WERI-Rb-1 (cell line): ENCODE data around the gene PSMB7.

Source experiments
- DNase-seq: peaks from one replicate; pipeline ENCODE4 v3.0.0-alpha.2; 2020
- H3K27ac ChIP-seq: fragments of 250-450 bp; sonication (Bioruptor Pico); 2 replicates; pipeline ENCODE4 v1.5.1; 2020; ENCODE audit warnings: mild to moderate bottlenecking, moderate library complexity
- H3K27me3 ChIP-seq: fragments of 250-450 bp; sonication (Bioruptor Pico); 2 replicates; pipeline ENCODE4 v1.5.1; 2021; ENCODE audit warnings: mild to moderate bottlenecking, low read depth, moderate library complexity; ENCODE audit not compliant: insufficient read depth, severe bottlenecking
- H3K36me3 ChIP-seq: fragments of 250-450 bp; sonication (Bioruptor Pico); 2 replicates; pipeline ENCODE4 v1.5.1; 2020; ENCODE audit warnings: mild to moderate bottlenecking, moderate library complexity
- H3K4me3 ChIP-seq: 2 replicates; pipeline ENCODE4 v1.5.1; 2011; ENCODE audit warnings: low read depth, mild to moderate bottlenecking, control low read depth, low read length
- H3K9me3 ChIP-seq: fragments of 250-450 bp; sonication (Bioruptor Pico); 2 replicates; pipeline ENCODE4 v1.5.1; 2021; ENCODE audit warnings: mild to moderate bottlenecking, moderate library complexity; ENCODE audit not compliant: severe bottlenecking
- CTCF ChIP-seq: IDR thresholded peaks from 2 replicates; pipeline ENCODE4 v1.5.1; 2011; ENCODE audit warnings: low read depth, mild to moderate bottlenecking, control low read depth, inconsistent platforms, low read length

The PSMB7 gene

GRCh38 chr9:124448019-124448418 lies 32.8 kb upstream of the PSMB7 start:
- no peak for TF ChIP-seq CTCF

GRCh38 chr9:124447297-124447661 lies 32.0 kb upstream of the PSMB7 start:
- H3K27ac ChIP-seq, result no peak overlapping the region
- TF ChIP-seq CTCF, result no peak

More at GRCh38 chr9:124448019-124448418, 32.8 kb upstream of the PSMB7 start:
- Histone ChIP-seq H3K9me3 (no peaks in the 10 kb centered on the region), H3K27me3 (no peaks in the 10 kb centered on the region), H3K36me3 (no peaks in the 10 kb centered on the region), H3K4me3 (no peak overlapping the region), H3K27ac (no peak overlapping the region)
- no peak for DNase-seq

GRCh38 chr9:124444166-124444565 lies 28.9 kb upstream of the PSMB7 start:
- DNase-seq, result no peak
- Histone ChIP-seq H3K27me3 (no peaks in the 10 kb centered on the region), H3K36me3 (no peaks in the 10 kb centered on the region), H3K27ac (no peak overlapping the region), H3K4me3 (no peak overlapping the region), H3K9me3 (peaks cover 4% of the 10 kb centered on the region)
- no peak for TF ChIP-seq CTCF

More at GRCh38 chr9:124447297-124447661, 32.0 kb upstream of the PSMB7 start:
- Histone ChIP-seq H3K4me3 (no peak overlapping the region), H3K36me3 (no peaks in the 10 kb centered on the region), H3K27me3 (no peaks in the 10 kb centered on the region), H3K9me3 (no peaks in the 10 kb centered on the region)
- no peak for DNase-seq

GRCh38 chr9:124443625-124444024 lies 28.4 kb upstream of the PSMB7 start:
- DNase-seq, result no peak
- H3K36me3 ChIP-seq, result no peaks in the 10 kb centered on the region
- no peak for TF ChIP-seq CTCF
- H3K9me3 ChIP-seq, result peaks cover 4% of the 10 kb centered on the region
- no peak overlapping the region for H3K4me3 ChIP-seq
- no peak overlapping the region for H3K27ac ChIP-seq
- no peaks in the 10 kb centered on the region for H3K27me3 ChIP-seq

GRCh38 chr9:124442826-124443225 lies 27.6 kb upstream of the PSMB7 start:
- Histone ChIP-seq H3K27me3 (no peaks in the 10 kb centered on the region), H3K9me3 (peaks cover 4% of the 10 kb centered on the region), H3K4me3 (no peak overlapping the region), H3K36me3 (no peaks in the 10 kb centered on the region), H3K27ac (no peak overlapping the region)
- DNase-seq, result no peak
- TF ChIP-seq CTCF, result no peak

GRCh38 chr9:124442379-124442778 lies 27.1 kb upstream of the PSMB7 start:
- H3K27ac ChIP-seq, result no peak overlapping the region
- H3K4me3 ChIP-seq, result no peak overlapping the region
- no peaks in the 10 kb centered on the region for H3K27me3 ChIP-seq
- DNase-seq, result no peak
- no peaks in the 10 kb centered on the region for H3K36me3 ChIP-seq
- TF ChIP-seq CTCF, result no peak
- peaks cover 4% of the 10 kb centered on the region for H3K9me3 ChIP-seq
